ENCODE results near the gene GFPT1.

The GFPT1 gene

GRCh38 chr2:69300650-69301049 is 86.4 kb downstream of the GFPT1 start:
- in situ Hi-C loops (cut with MboI; ENCODE audit: low pct_unique_long_range_greater_than_20kb, low sequenced_read_pairs, unreplicated experiment) = loop anchor here (25.0 kb wide), 1 partner anchor 263 kb away; no protein-coding TSS in a partner anchor
- no peak for TF ChIP-seq CTCF (IDR thresholded peaks at IDR 0.05; ENCODE audit: extremely low read depth, insufficient read depth, missing control alignments)
- no peak for DNase-seq (ENCODE audit: low spot score)

- in situ Hi-C loops (cut with MboI; ENCODE audit: low pct_unique_long_range_greater_than_20kb, low sequenced_read_pairs, unreplicated experiment) = loop anchor here (25.0 kb wide), 1 partner anchor 263 kb away; no protein-coding TSS in a partner anchor
- TF ChIP-seq CTCF (IDR thresholded peaks at IDR 0.05; ENCODE audit: extremely low read depth, insufficient read depth, missing control alignments) = no peak
Measured at GRCh38 chr2:69299772-69300516, 87.1 kb downstream of the GFPT1 start.

GRCh38 chr2:69298862-69299261 is 88.2 kb downstream of the GFPT1 start:
- no peak for DNase-seq (ENCODE audit: low spot score)
- in situ Hi-C loops (cut with MboI; ENCODE audit: low pct_unique_long_range_greater_than_20kb, low sequenced_read_pairs, unreplicated experiment) = no loop called here
- no peak for TF ChIP-seq CTCF (IDR thresholded peaks at IDR 0.05; ENCODE audit: extremely low read depth, insufficient read depth, missing control alignments)

More at GRCh38 chr2:69299772-69300516, 87.1 kb downstream of the GFPT1 start:
- DNase-seq (ENCODE audit: low spot score) = no peak

GRCh38 chr2:69298261-69298660 is 88.8 kb downstream of the GFPT1 start:
- TF ChIP-seq CTCF (IDR thresholded peaks at IDR 0.05; ENCODE audit: extremely low read depth, insufficient read depth, missing control alignments) = no peak
- in situ Hi-C loops (cut with MboI; ENCODE audit: low pct_unique_long_range_greater_than_20kb, low sequenced_read_pairs, unreplicated experiment) = no loop called here
- DNase-seq (ENCODE audit: low spot score) = no peak

- TF ChIP-seq CTCF (IDR thresholded peaks at IDR 0.05; ENCODE audit: extremely low read depth, insufficient read depth, missing control alignments) = no peak
- DNase-seq (ENCODE audit: low spot score) = no peak
- in situ Hi-C loops (cut with MboI; ENCODE audit: low pct_unique_long_range_greater_than_20kb, low sequenced_read_pairs, unreplicated experiment) = no loop called here
Measured at GRCh38 chr2:69297216-69297615, 89.8 kb downstream of the GFPT1 start.

- no peak for TF ChIP-seq CTCF (IDR thresholded peaks at IDR 0.05; ENCODE audit: extremely low read depth, insufficient read depth, missing control alignments)
- no peak for DNase-seq (ENCODE audit: low spot score)
- in situ Hi-C loops (cut with MboI; ENCODE audit: low pct_unique_long_range_greater_than_20kb, low sequenced_read_pairs, unreplicated experiment) = no loop called here
Measured at GRCh38 chr2:69296421-69296820, 90.6 kb downstream of the GFPT1 start.
